DND-41 (cell line): ENCODE data around the gene KIF5A.

Experiments used
- ATAC-seq: fragments of 200-7000 bp; cut with Tn5 transposase; 3 replicates; pipeline ENCODE4 v1.9.1; 2021; ENCODE audit warnings: low read depth; ENCODE audit not compliant: insufficient read depth
- DNase-seq: peaks from one replicate; pipeline ENCODE4 v3.0.0-alpha.2; 2020
- H2AFZ ChIP-seq: 2 replicates; pipeline ENCODE4 v1.6.0; 2012; ENCODE audit warnings: low read depth, low read length
- H3K27ac ChIP-seq: 2 replicates; pipeline ENCODE4 v1.5.1; 2012; ENCODE audit warnings: low read length, inconsistent platforms
- H3K27me3 ChIP-seq: fragments of 200-600 bp; sonication (generic); 2 replicates; pipeline ENCODE4 v1.6.0; 2012; ENCODE audit warnings: low read length, mild to moderate bottlenecking, inconsistent platforms; ENCODE audit not compliant: insufficient read depth, poor library complexity
- H3K36me3 ChIP-seq: 2 replicates; pipeline ENCODE4 v1.5.1; 2012; ENCODE audit warnings: low read length, inconsistent platforms; ENCODE audit not compliant: insufficient read depth
- H3K4me1 ChIP-seq: 2 replicates; pipeline ENCODE4 v1.5.1; 2012; ENCODE audit warnings: mild to moderate bottlenecking, low read length; ENCODE audit not compliant: insufficient read depth
- H3K4me2 ChIP-seq: 2 replicates; pipeline ENCODE4 v1.6.0; 2012; ENCODE audit warnings: mild to moderate bottlenecking, moderate library complexity, low read length, inconsistent platforms; ENCODE audit not compliant: insufficient read depth
- H3K4me3 ChIP-seq, 2 experiments: fragments of 200-600 bp in 1 of 2; shearing (Covaris generic) in 1 of 2; 2 replicates each; pipeline ENCODE4 v1.5.1; 2012 to 2016; ENCODE audit warnings: inconsistent platforms in 2 of 2, low read length in 2 of 2, mild to moderate bottlenecking in 2 of 2, low read depth in 1 of 2, moderate library complexity in 1 of 2
- H3K79me2 ChIP-seq: 2 replicates; pipeline ENCODE4 v1.6.0; 2012; ENCODE audit warnings: low read length, inconsistent platforms; ENCODE audit not compliant: insufficient read depth
- H3K9ac ChIP-seq: 2 replicates; pipeline ENCODE4 v1.6.0; 2012; ENCODE audit warnings: low read depth, mild to moderate bottlenecking, inconsistent platforms, low read length, moderate library complexity
- H3K9me3 ChIP-seq: 2 replicates; pipeline ENCODE4 v1.5.1; 2012; ENCODE audit warnings: low read length, moderate library complexity, mild to moderate bottlenecking, inconsistent platforms; ENCODE audit not compliant: insufficient read depth, severe bottlenecking
- H4K20me1 ChIP-seq: 2 replicates; pipeline ENCODE4 v1.6.0; 2012; ENCODE audit warnings: low read length; ENCODE audit not compliant: insufficient read depth
- EZH2 ChIP-seq: IDR thresholded peaks from 3 replicates; pipeline ENCODE4 v1.6.1; 2012; ENCODE audit warnings: borderline replicate concordance, low read depth, mild to moderate bottlenecking, moderate library complexity, low read length, inconsistent platforms; ENCODE audit not compliant: severe bottlenecking
- TF ChIP-seq, protein P1 (sequence below): IDR thresholded peaks from 2 replicates; pipeline ENCODE4 v1.5.1; 2012; ENCODE audit warnings: borderline replicate concordance, low read length, moderate library complexity, mild to moderate bottlenecking; ENCODE audit not compliant: poor library complexity, severe bottlenecking; ENCODE audit errors: extremely low read depth

Gene KIF5A

DNA sequence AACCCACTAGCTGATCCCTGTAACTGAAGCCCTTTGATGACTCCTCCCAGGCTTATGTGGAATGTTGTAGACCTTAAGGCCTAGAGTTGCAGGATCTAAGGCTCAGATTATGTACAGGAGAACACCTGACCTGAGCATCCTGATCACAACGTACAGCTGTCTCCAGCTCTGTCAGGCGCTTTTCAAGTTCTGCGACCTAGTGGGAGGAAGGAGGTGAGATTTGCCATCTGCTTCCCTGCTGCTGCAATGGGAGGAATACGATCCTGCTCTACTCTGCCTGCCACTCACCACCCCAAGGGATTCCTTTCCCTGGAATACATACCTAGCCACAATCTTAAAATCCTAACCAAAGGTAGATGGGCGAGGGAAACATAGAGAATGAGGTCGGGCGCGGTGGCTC lies 16.7 kb upstream of the KIF5A start:
- no peak for ATAC-seq
- TF ChIP-seq EZH2: no peak
- TF ChIP-seq, protein P1, sequence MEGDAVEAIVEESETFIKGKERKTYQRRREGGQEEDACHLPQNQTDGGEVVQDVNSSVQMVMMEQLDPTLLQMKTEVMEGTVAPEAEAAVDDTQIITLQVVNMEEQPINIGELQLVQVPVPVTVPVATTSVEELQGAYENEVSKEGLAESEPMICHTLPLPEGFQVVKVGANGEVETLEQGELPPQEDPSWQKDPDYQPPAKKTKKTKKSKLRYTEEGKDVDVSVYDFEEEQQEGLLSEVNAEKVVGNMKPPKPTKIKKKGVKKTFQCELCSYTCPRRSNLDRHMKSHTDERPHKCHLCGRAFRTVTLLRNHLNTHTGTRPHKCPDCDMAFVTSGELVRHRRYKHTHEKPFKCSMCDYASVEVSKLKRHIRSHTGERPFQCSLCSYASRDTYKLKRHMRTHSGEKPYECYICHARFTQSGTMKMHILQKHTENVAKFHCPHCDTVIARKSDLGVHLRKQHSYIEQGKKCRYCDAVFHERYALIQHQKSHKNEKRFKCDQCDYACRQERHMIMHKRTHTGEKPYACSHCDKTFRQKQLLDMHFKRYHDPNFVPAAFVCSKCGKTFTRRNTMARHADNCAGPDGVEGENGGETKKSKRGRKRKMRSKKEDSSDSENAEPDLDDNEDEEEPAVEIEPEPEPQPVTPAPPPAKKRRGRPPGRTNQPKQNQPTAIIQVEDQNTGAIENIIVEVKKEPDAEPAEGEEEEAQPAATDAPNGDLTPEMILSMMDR: no peak
- DNase-seq: no peak
- H2AFZ ChIP-seq: no peak overlapping the region
- peaks cover 9% of the 10 kb centered on the region; the same call in 1 of the 2 replicates for H3K79me2 ChIP-seq
- H3K4me3 ChIP-seq: no peak overlapping the region
- H3K27ac ChIP-seq: no peak overlapping the region
- peaks cover 10% of the 10 kb centered on the region; the same call in 1 of the 2 replicates for H4K20me1 ChIP-seq
- peaks cover 89% of the 10 kb centered on the region for H3K36me3 ChIP-seq
- H3K9me3 ChIP-seq: no peaks in the 10 kb centered on the region
- no peak overlapping the region for H3K9ac ChIP-seq
- H3K4me2 ChIP-seq: no peak overlapping the region
- no peaks in the 10 kb centered on the region for H3K4me1 ChIP-seq
- no peaks in the 10 kb centered on the region for H3K27me3 ChIP-seq

DNA sequence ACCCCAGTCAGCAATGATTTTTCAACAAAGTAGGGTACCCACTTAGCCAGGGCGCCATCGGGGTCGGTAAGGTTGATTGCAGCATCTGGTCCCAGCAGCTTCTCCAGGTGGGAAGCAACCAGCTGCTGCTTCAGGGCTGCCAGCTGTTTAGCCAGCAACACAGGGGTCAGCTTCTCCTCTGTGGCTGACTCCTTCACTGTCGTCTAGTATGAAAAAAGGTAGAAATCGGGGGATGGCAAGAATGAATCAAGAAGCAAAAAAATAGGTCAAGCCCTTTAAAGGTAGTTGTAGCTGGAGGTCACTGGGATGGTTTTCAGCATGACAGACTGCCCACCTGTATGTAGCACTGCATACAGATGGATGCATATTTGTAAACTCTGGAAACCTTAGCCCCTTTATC lies 15.6 kb upstream of the KIF5A start:
- H3K27me3 ChIP-seq: no peaks in the 10 kb centered on the region
- H3K4me3 ChIP-seq: no peak overlapping the region
- no peak overlapping the region for H3K27ac ChIP-seq
- H4K20me1 ChIP-seq: peaks cover 10% of the 10 kb centered on the region; the same call in 1 of the 2 replicates
- peaks cover 89% of the 10 kb centered on the region for H3K36me3 ChIP-seq
- H3K9ac ChIP-seq: no peak overlapping the region
- peaks cover 4% of the 10 kb centered on the region; the same call in 1 of the 2 replicates for H3K79me2 ChIP-seq
- H3K4me1 ChIP-seq: no peaks in the 10 kb centered on the region
- H3K9me3 ChIP-seq: no peaks in the 10 kb centered on the region
- ATAC-seq (no peak), DNase-seq (no peak)
- no peak overlapping the region for H3K4me2 ChIP-seq
- TF ChIP-seq, protein P1: no peak
- no peak for TF ChIP-seq EZH2
- no peak overlapping the region for H2AFZ ChIP-seq

DNA sequence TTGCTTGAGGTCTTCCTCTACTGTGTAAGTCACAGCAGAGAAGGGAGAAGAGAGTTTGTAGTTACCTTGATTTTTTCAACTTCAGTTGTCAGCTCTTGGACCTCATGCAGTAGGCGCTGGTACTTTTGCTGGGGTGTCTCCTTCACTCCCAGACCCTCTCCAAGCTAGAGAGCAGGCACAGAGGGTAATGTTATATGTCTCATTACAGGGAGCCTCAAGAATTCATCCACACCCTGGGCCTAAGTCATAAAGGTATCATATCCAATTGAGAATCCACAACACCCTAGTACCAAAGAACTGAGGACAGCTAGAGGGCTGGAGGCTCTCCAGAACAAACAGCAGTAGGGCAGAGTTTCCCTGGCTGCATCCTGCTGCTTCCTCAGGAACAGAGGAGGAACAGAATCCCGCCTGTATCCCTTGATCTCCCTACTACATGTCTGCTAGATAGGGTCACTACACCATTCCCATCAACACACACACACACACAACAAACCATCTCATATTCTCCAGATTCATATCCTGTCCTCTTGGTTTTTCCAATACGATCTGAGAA lies 14.8 kb upstream of the KIF5A start:
- no peak overlapping the region for H2AFZ ChIP-seq
- no peak overlapping the region for H3K4me2 ChIP-seq
- no peak overlapping the region for H3K27ac ChIP-seq
- H3K79me2 ChIP-seq: peaks cover 4% of the 10 kb centered on the region; the same call in 1 of the 2 replicates
- no peak overlapping the region for H3K4me3 ChIP-seq
- H3K4me1 ChIP-seq: no peaks in the 10 kb centered on the region
- ATAC-seq (no peak), DNase-seq (no peak)
- H3K36me3 ChIP-seq: peaks cover 88% of the 10 kb centered on the region
- no peaks in the 10 kb centered on the region for H3K27me3 ChIP-seq
- H4K20me1 ChIP-seq: peaks cover 14% of the 10 kb centered on the region; the same call in 1 of the 2 replicates
- no peaks in the 10 kb centered on the region for H3K9me3 ChIP-seq
- no peak for TF ChIP-seq EZH2
- TF ChIP-seq, protein P1: no peak
- H3K9ac ChIP-seq: no peak overlapping the region
